Measurements from ENCODE around the gene ADIPOR2. TPM values are rescaled to one million over a fixed set of nuclear protein-coding genes. Genes with fewer than 3 reads are reported as not detected.

ADIPOR2 gene
- polyA plus RNA-seq, 1 experiment, result 17.5 TPM

GRCh38 chr12:1670358-1671268 is 20.3 kb upstream of the ADIPOR2 start:
- Histone ChIP-seq H3K4me3 (ENCODE audit: low read depth, low read length) (no peak overlapping the region), H3K36me3 (ENCODE audit: control insufficient read depth, insufficient read depth, low read length) (no peaks in the 10 kb centered on the region), H3K27me3 (ENCODE audit: control insufficient read depth, insufficient read depth, low read length) (no peaks in the 10 kb centered on the region; the same call in 1 of the 2 replicates)
- DNase-seq (ENCODE audit: low read depth), result no peak
- no peak for TF ChIP-seq CTCF (IDR thresholded peaks at IDR 0.05; ENCODE audit: insufficient read depth, low read depth, low read length)
- CTCF ChIA-PET, result interaction anchor here (1.2 to 1.9 kb wide), 2 partner anchors 11 to 120 kb away, joined by 3 to 7 read pairs; no protein-coding TSS in a partner anchor
- POLR2A ChIA-PET, result interaction anchor here (0.6 kb wide), 1 partner anchor 11 kb away, joined by 3 read pairs; no protein-coding TSS in a partner anchor

GRCh38 chr12:1676043-1676442 is 14.8 kb upstream of the ADIPOR2 start:
- DNase-seq (ENCODE audit: low read depth), result no peak
- Histone ChIP-seq H3K36me3 (ENCODE audit: control insufficient read depth, insufficient read depth, low read length) (no peaks in the 10 kb centered on the region), H3K27me3 (ENCODE audit: control insufficient read depth, insufficient read depth, low read length) (peaks cover 1% of the 10 kb centered on the region; the same call in 1 of the 2 replicates), H3K4me3 (ENCODE audit: low read depth, low read length) (no peak overlapping the region)
- POLR2A ChIA-PET, result no interaction called here
- TF ChIP-seq CTCF (IDR thresholded peaks at IDR 0.05; ENCODE audit: insufficient read depth, low read depth, low read length), result no peak
- CTCF ChIA-PET, result no interaction called here

- Histone ChIP-seq H3K36me3 (ENCODE audit: control insufficient read depth, insufficient read depth, low read length) (no peaks in the 10 kb centered on the region), H3K4me3 (ENCODE audit: low read depth, low read length) (no peak overlapping the region), H3K27me3 (ENCODE audit: control insufficient read depth, insufficient read depth, low read length) (peaks cover 1% of the 10 kb centered on the region; the same call in 1 of the 2 replicates)
- no peak for TF ChIP-seq CTCF (IDR thresholded peaks at IDR 0.05; ENCODE audit: insufficient read depth, low read depth, low read length)
- no peak for DNase-seq (ENCODE audit: low read depth)
- ChIA-PET CTCF (interaction anchor here (0.8 kb wide), 1 partner anchor 9 kb away, joined by 3 read pairs; no protein-coding TSS in a partner anchor), POLR2A (interaction anchor here (0.6 kb wide), 1 partner anchor 11 kb away, joined by 3 read pairs; no protein-coding TSS in a partner anchor)
These were observed 9.9 kb upstream of the ADIPOR2 start for GRCh38 chr12:1680804-1681492.

GRCh38 chr12:1681493-1681807 is 9.4 kb upstream of the ADIPOR2 start:
- Histone ChIP-seq H3K36me3 (ENCODE audit: control insufficient read depth, insufficient read depth, low read length) (no peaks in the 10 kb centered on the region), H3K27me3 (ENCODE audit: control insufficient read depth, insufficient read depth, low read length) (peaks cover 1% of the 10 kb centered on the region; the same call in 1 of the 2 replicates), H3K4me3 (ENCODE audit: low read depth, low read length) (no peak overlapping the region)
- no peak for DNase-seq (ENCODE audit: low read depth)
- TF ChIP-seq CTCF (IDR thresholded peaks at IDR 0.05; ENCODE audit: insufficient read depth, low read depth, low read length), result no peak
- CTCF ChIA-PET, result interaction anchor here (0.6 to 0.8 kb wide), 2 partner anchors 10 to 825 kb away, joined by 3 read pairs; no protein-coding TSS in a partner anchor
- POLR2A ChIA-PET, result interaction anchor here (0.6 kb wide), 1 partner anchor 11 kb away, joined by 3 read pairs; no protein-coding TSS in a partner anchor
